Suprapubic skin (tissue), 3 donors: ENCODE results near the gene SLC15A3.

Source experiments
- CTCF ChIP-seq, 2 donors: fragments of 200-600 bp in 1 of 2; fragments of 450-650 bp in 1 of 2; sonication (generic) in 1 of 2; IDR thresholded peaks; one replicate each; pipeline ENCODE4 v1.5.1; 2016 to 2019; ENCODE audit warnings: antibody characterized with exemption in 2 of 2, mild to moderate bottlenecking in 1 of 2, moderate library complexity in 1 of 2
- POLR2A ChIP-seq, 2 donors: fragments of 450-650 bp; IDR thresholded peaks; one replicate each; pipeline ENCODE4 v1.6.1; 2017; ENCODE audit warnings: antibody characterized with exemption in 2 of 2, mild to moderate bottlenecking in 2 of 2, moderate library complexity in 2 of 2

GRCh38 chr11:60939855-60940254 is 12.1 kb downstream of the SLC15A3 start:
- TF ChIP-seq POLR2A (IDR thresholded peaks at IDR 0.05): no peak
- TF ChIP-seq CTCF (IDR thresholded peaks at IDR 0.05): no peak
